ELF-1 (cell line): ENCODE data around the gene SCPEP1.
"Not testable (repeated sequence)": the region's sequence is repeated elsewhere in the genome, so short reads cannot be mapped to it uniquely, and the experiment has no call there.

Experiments
- DNase-seq: peaks from one replicate; pipeline ENCODE4 v3.0.0-alpha.2; 2016; ENCODE audit warnings: low read depth, low spot score

SCPEP1 gene

GRCh38 chr17:56977673-56978395 is at the start of gene SCPEP1:
Gene SCPEP1, plus strand, starts transcription at chr17:56978131. Its CDS starts 29 bp downstream, at chr17:56978160.
- DNase-seq = peak; percentile 80

- DNase-seq = no peak
Measured at GRCh38 chr17:56928586-56928985, 49.3 kb upstream of the SCPEP1 start.

DNA sequence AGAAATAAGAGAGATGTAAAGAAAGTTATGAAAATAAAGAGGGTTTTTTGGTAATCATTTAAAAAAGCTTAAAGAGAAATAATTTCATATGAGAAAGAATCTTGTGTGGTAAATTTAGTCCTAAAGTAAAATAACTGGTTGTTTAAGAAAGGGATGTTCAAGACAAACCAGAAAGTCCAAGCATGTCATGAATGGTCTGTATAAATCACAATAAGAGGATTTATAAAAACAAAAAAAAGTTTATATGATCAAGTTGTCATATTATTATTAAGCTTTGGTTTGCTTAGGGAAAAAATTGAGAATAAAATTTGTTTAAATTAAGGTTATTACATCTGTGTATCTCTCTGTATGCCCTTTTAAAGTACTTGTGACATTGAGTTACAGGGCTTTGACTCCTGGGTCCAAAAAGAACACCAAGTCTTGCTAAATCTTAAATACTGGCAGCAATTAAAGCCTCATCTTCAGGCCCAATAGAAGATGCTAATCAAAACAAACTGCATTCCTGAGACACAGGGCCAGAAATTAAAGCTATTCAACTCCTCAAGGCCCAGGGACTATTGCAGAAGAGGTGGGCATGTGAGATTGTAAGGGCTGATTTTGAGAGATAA is 48.5 kb upstream of the SCPEP1 start:
- DNase-seq = no peak

GRCh38 chr17:56930739-56931337 is 47.1 kb upstream of the SCPEP1 start:
- DNase-seq = no peak

- no peak for DNase-seq
Measured at GRCh38 chr17:56933151-56933745, 44.7 kb upstream of the SCPEP1 start.

GRCh38 chr17:56933868-56934267 is 44.1 kb upstream of the SCPEP1 start:
- DNase-seq = no peak

GRCh38 chr17:56934280-56934679 is 43.7 kb upstream of the SCPEP1 start:
- DNase-seq = no peak

GRCh38 chr17:56935461-56935860 is 42.5 kb upstream of the SCPEP1 start:
- no peak for DNase-seq

DNA sequence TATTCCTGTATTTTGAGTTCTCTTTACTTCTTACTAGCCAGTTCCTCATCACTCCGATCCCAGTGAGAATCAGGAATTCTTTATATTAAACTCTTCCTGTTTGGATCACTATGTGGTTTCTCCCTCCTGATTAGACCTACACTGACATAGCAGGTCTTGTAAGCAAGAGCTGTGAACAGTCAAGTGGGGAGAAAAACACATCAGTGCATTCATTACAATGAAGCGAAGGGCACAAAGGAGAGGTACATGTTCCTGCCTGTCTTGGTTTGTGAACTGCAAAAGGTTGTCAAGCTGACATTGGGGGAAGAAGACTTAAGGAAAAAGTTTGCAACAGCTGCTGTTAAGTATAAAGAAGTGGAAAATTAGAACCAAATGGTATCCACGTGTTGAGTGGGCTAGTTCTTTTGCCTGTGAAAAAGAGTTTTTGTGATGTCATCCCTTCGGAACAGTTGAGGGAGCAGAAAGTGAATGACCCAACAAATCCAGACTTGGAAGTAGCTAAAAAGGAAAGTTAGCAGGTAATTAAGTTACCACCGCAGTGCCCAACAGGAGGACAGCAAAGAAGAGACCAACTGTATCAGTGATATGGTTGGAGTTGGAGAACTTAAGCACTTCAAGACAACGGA is 41.1 kb upstream of the SCPEP1 start:
- no peak for DNase-seq

DNA sequence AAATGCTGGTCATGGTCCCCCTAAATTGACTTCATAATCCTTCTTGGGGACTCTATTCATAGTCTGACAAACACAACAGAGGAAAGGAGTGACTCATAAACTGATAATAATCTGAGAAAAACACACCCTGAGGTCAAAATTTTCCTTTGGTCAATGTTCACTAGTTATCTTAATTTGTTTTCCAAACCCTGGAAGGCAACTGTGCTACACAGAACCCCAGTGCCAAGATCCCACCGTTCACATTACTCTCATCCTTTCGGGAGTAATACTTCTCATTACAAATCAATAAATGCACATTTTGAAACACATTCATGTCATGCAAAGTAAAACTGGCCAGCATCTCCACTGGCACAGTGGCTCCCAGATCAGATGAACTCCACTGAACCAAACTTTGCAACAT is 40.2 kb upstream of the SCPEP1 start:
- DNase-seq = no peak

- not testable (repeated sequence) for DNase-seq
Measured at GRCh38 chr17:56938206-56938605, 39.7 kb upstream of the SCPEP1 start.

- DNase-seq = peak; percentile 61
Measured at GRCh38 chr17:56939869-56940484, 38.0 kb upstream of the SCPEP1 start.

DNA sequence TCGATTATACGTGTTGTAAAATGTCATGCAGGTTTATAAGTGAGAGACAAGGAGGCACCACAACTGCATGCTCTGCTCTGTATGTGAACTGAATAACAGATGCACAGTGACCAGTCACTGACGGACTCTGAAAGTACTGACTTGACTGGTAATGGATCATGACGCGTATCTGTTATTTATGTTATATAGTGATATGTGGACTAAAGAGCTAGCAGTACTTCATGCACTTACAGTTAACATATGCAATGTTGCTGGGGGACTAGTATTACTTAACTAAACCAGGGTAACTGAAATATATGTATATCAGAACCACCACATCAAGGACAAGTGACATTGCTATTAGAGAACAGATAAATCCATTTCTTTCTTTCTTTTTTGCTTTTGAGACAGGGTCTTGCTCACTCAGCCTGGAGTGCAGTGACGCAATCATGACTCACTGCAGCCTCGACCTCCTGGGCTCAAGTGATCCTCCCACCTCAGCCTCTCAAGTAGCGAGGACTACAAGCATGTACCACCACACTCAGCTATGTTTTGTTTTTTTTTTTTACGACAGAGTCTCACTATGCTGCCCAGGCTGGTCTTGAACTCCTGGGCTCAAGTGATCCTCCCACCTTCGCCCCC is 34.3 kb upstream of the SCPEP1 start:
- DNase-seq = no peak

DNA sequence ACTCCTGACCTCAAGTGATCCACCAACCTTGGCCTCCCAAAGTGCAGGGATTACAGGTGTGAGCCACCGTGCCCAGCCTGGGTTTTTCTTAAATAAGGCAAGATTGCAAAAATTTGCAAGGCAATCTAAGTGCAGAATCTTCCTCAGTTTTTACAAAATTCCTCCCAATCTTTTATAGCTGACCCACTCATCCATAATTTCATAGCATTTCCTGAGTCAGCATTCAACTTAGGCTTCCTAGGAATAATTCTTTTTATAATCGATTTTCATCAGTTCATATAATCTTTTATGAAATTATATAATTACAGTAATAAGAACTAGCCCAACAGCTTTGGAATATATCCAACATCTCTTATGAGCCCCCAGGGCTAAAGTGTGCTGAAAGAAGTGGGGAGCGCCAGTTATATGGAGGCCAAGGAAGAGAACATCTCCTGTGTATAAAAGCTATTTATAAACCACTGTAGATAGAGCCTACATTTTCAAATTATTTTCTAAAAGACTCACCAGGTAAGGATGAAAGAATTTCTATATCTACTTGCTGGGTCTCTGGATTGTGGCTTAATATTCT is 31.9 kb upstream of the SCPEP1 start:
- no peak for DNase-seq

DNA sequence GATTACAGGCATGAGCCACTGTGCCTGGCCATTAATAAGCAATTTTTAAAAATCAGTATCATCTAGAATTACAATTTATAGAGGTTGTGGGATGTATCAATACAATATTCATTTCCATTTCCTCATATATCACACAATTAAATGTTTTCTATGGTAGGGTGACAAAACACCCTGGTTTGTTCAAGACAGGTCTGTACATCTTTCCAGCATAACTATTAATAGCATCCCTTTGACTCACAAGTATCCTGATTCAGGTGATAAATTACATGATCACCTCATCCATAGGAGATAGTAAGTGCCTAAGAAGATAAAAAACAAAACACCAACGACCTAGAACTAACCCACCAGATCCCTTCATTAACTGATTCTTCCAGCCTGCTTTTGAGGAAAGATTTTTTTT is 30.2 kb upstream of the SCPEP1 start:
- DNase-seq = no peak

GRCh38 chr17:56948491-56948890 is 29.4 kb upstream of the SCPEP1 start:
- no peak for DNase-seq

DNA sequence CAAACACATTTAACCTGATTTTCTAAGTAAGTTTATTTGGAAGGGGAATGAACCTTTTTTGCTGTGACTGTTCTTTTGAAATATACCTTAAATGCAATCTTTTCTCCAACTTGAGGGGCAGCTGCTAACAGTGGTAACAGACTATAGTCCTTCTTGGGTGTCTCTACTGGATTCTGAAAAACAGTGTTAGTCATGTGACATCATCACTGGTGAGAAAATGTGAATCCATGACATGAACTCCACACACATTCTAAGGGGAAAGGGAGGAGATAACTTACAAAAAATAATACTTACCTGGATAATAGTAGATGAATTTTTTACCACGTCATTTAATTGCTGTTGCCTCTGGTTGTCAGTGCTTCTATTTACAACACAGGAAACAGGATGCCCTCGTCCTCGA is 28.3 kb upstream of the SCPEP1 start:
- DNase-seq = no peak

DNA sequence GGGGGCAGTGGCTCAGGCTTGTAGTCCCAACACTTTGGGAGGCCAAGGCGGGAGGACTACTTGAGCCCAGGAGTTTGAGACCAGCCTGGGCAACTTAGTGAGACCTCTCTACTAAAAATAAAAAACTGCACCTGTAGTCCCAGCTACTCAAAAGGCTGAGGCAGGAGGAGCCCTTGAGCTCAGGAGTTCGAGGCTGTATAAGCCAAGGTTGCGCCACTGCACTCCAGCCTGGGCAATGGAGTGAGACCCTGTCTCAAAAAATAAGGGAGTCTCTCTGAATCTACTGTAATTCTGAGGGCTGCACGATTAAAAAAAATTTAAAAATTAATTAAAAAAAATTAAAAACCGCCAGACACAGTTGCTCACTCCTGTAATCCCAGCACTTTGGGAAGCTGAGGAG is 20.9 kb upstream of the SCPEP1 start:
- DNase-seq = no peak

GRCh38 chr17:56960596-56961538 is 17.1 kb upstream of the SCPEP1 start, which contains the start of gene COIL:
Gene COIL, minus strand, starts transcription at chr17:56961050. Its CDS starts 31 bp downstream, at chr17:56961019.
- peak; percentile 96 for DNase-seq

DNA sequence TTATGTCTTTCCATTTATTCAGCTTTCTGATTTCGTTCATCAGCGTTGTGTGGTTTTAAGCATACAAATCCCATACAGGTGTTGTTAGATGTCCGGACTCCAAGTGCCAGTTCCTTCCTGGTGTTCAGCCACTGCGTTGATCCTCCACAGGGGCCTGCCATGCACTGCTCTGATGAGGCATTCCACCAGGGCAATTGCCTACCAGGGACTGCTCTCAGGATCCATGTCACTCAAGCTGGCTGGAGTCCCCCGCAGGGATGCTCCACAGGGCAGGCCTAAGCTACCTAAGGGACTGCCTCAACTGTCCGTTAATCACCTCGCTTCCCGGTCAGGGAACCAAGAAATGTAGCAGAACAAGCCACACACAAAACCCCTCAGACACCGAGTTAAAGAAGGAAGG is 12.7 kb upstream of the SCPEP1 start:
- not testable (repeated sequence) for DNase-seq
